ENCODE measurements around the gene DNAAF5.

DNAAF5 gene

GRCh38 chr7:820341-820740, 93.8 kb downstream of the DNAAF5 start:
- no peak for DNase-seq

GRCh38 chr7:821688-822087, 95.2 kb downstream of the DNAAF5 start:
- DNase-seq = no peak

GRCh38 chr7:822692-823276, 96.3 kb downstream of the DNAAF5 start:
- DNase-seq = no peak

DNA sequence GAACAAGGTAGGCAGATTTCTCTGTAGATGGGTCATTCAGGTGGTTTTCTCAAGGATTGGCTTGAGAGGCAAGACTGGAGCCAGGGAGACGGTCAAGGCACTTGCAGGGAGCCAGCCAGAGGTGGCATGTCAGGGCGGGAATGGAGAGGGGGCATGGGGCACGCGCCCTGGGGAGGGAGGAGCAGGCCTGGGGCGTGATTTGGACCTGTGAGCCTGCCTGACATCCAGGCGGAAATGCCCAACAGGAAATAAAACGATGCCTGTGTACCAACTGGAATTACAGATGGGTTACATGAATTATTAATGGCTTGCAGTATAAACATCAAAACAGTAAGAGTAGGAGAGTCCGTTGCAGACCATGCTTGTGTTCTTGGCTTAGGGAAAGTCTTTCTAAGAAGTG, 97.2 kb downstream of the DNAAF5 start:
- no peak for DNase-seq

GRCh38 chr7:824081-824480, 97.6 kb downstream of the DNAAF5 start:
- DNase-seq = no peak

DNA sequence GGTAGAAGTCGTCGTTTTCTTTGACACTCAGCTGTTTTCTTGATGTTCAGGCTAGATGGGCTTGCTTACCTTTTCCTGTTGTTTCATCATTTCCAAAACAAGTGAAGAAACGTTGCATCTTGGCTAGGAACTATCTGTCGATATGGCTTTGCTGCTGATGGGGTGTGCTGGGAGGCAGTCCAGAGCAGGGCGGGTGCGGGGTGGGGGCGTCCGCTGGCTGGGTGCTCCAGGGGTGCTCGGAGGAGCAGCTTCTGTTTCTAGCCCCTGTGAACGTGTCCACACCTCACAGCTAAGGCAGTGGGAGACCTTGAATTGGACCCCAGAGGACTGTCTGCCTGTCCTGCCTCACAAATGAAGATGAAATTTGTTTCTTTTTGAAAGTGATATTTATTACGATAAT, 98.2 kb downstream of the DNAAF5 start:
- DNase-seq = no peak

GRCh38 chr7:825386-825785, 98.9 kb downstream of the DNAAF5 start:
- no peak for DNase-seq

GRCh38 chr7:826230-826917, 99.9 kb downstream of the DNAAF5 start:
- DNase-seq = no peak

GRCh38 chr7:828793-829561, 102.5 kb downstream of the DNAAF5 start:
- no peak for DNase-seq

- no peak for DNase-seq
Measured at GRCh38 chr7:830069-830468, 103.6 kb downstream of the DNAAF5 start.

DNA sequence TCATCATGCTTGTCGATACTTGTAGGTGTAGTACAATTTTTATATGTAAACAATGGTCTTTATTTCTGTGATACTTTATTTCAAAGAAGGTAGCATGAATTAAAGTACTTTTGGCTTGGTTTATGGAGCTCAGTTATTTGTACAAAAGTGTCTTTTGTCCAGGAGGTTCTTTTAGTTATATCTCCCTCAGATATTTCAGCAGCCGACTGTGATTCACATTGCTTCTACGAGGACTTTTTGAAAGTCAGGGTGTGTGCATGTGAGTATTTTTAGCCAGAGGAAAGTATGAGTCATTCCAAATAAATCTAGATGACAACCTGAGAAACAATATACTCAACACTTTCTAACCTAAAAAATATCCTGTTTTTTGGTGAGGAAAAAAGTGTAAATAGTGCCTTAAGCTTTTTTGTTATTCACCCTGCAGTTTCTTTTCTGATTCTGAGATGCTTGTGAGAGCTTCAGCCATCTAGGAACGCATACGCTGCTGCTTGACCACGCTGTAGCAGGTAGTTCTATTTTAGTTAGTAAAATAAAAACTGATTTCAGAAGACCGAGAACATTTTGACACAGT, 105.2 kb downstream of the DNAAF5 start:
- DNase-seq = peak; percentile 46

GRCh38 chr7:832167-832967, 105.9 kb downstream of the DNAAF5 start, which contains the start of gene SUN1:
SUN1 (plus strand) TSS chr7:832476; CDS start chr7:832525, 49 bp downstream.
- no peak for DNase-seq

GRCh38 chr7:832968-833424, 106.5 kb downstream of the DNAAF5 start:
- DNase-seq = no peak

DNA sequence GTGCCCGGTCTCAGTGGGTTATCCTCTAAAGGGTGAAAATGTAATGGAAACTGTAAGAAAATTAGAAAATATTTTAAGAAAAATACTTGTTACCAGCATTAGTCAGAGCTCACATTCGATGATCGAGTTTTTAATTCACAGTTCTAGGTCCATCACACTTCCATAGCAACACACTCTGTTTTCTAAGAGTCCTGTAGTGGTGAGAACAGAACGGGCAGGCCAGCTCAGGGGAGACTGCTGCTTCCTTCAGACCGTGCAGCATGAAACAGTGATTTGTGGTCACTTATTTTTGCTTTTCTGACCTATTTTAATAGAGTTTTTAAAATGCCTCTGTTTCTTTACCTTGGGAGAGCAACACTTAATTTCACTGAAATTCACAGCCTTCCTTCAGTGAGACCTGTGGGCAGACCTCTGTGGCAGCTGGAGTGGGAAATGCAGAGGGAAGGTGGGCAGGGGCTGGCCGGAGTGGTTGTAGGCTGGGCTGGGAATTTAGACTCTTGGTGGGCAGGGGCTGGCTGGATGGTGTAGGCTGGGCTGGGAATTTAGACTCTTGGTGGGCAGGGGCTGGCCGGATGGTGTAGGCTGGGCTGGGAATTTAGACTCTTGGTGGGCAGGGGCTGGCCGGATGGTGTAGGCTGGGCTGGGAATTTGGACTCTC, 107.2 kb downstream of the DNAAF5 start:
- DNase-seq = no peak

- no peak for DNase-seq
Measured at GRCh38 chr7:834277-834676, 107.8 kb downstream of the DNAAF5 start.

DNA sequence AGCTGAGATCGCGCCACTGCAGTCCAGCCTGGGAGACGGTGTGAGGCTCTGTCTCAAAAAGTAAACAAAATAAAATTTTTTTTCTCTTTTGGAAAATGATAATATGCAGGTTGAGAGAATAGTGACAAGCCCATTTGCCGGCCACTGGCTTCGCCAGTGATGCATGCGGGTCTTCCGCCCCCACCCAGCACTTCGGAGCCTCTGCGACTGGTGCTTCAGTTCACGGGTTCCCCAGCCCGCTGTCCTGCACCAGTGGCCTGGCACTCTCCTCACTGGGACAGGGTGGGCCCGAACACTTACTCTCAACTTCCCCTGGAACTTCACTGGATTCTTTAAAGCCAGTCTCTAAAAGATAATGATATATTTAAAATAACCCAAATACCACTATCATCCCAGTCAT, 108.5 kb downstream of the DNAAF5 start:
- no peak for DNase-seq

GRCh38 chr7:835485-836401, 109.2 kb downstream of the DNAAF5 start:
- no peak for DNase-seq
